Neuronal stem cell (in vitro differentiated cells): Measurements from ENCODE around the gene GART.
A peak's percentile ranks its signal among the peaks of the same experiment; 100 is the strongest.
"Not testable (repeated sequence)": the region's sequence is repeated elsewhere in the genome, so short reads cannot be mapped to it uniquely, and the experiment has no call there.

Experiments used
- DNase-seq: peaks from one replicate; pipeline ENCODE4 v3.0.0-alpha.2; 2013; ENCODE audit warnings: low spot score
- H2AFZ ChIP-seq: one replicate; pipeline ENCODE4 v1.6.1; 2013; ENCODE audit warnings: mild to moderate bottlenecking, low read length, inconsistent platforms
- H2AK5ac ChIP-seq: 2 replicates; pipeline ENCODE4 v1.6.1; 2013; ENCODE audit warnings: low read depth, mild to moderate bottlenecking, inconsistent platforms, low read length, moderate library complexity, mixed read lengths
- H2BK120ac ChIP-seq: 2 replicates; pipeline ENCODE4 v1.6.1; 2013; ENCODE audit warnings: low read depth, mild to moderate bottlenecking, inconsistent platforms, low read length, moderate library complexity, mixed read lengths
- H2BK12ac ChIP-seq: one replicate; pipeline ENCODE4 v1.6.1; 2013; ENCODE audit warnings: low read length, inconsistent platforms
- H2BK15ac ChIP-seq: 2 replicates; pipeline ENCODE4 v1.6.1; 2013; ENCODE audit warnings: mild to moderate bottlenecking, low read length, inconsistent platforms, mixed read lengths
- H2BK5ac ChIP-seq: one replicate; pipeline ENCODE4 v1.6.1; 2013; ENCODE audit warnings: inconsistent platforms, mild to moderate bottlenecking, low read length, moderate library complexity
- H3K14ac ChIP-seq: one replicate; pipeline ENCODE4 v1.6.1; 2013; ENCODE audit warnings: low read length, inconsistent platforms
- H3K18ac ChIP-seq: 2 replicates; pipeline ENCODE4 v1.6.1; 2013; ENCODE audit warnings: low read length, inconsistent platforms
- H3K23ac ChIP-seq: 2 replicates; pipeline ENCODE4 v1.6.1; 2013; ENCODE audit warnings: low read depth, mild to moderate bottlenecking, mixed read lengths, low read length, inconsistent platforms; ENCODE audit not compliant: poor library complexity
- H3K27ac ChIP-seq: replicated peaks from 3 replicates; pipeline ENCODE4 v1.5.1; 2013; ENCODE audit warnings: low read length, inconsistent platforms
- H3K27me3 ChIP-seq, 3 experiments: 2 replicates each; pipeline ENCODE4 v1.6.1; 2013; ENCODE audit warnings: low read length in 3 of 3, mild to moderate bottlenecking in 2 of 3, inconsistent platforms in 1 of 3, low read depth in 1 of 3, mixed read lengths in 1 of 3, moderate library complexity in 1 of 3; ENCODE audit not compliant: control insufficient read depth in 3 of 3, insufficient read depth in 3 of 3
- H3K36me3 ChIP-seq, 2 donors: replicated peaks in 1 of 2; 2 replicates each; pipeline ENCODE4 v1.6.1; 2013; ENCODE audit warnings: low read length in 2 of 2; ENCODE audit not compliant: control insufficient read depth in 2 of 2, insufficient read depth in 2 of 2
- H3K4ac ChIP-seq: 2 replicates; pipeline ENCODE4 v1.6.1; 2013; ENCODE audit warnings: inconsistent platforms, mild to moderate bottlenecking, low read length, moderate library complexity
- H3K4me1 ChIP-seq, 2 donors: 1 replicate in 1 of 2; 2 replicates in 1 of 2; pipeline ENCODE4 v1.6.1; 2013; ENCODE audit warnings: low read length in 2 of 2, low read depth in 1 of 2; ENCODE audit not compliant: control insufficient read depth in 2 of 2, insufficient read depth in 1 of 2
- H3K4me2 ChIP-seq: one replicate; pipeline ENCODE4 v1.6.1; 2013; ENCODE audit warnings: mild to moderate bottlenecking, low read length, inconsistent platforms; ENCODE audit not compliant: insufficient read depth, poor library complexity, severe bottlenecking
- H3K4me3 ChIP-seq, 2 donors: 2 replicates each; pipeline ENCODE4 v1.5.1; 2013; ENCODE audit warnings: low read length in 2 of 2, mild to moderate bottlenecking in 2 of 2, inconsistent platforms in 1 of 2, moderate library complexity in 1 of 2
- H3K79me1 ChIP-seq: one replicate; pipeline ENCODE4 v1.6.1; 2013; ENCODE audit warnings: low read depth, mild to moderate bottlenecking, inconsistent platforms, low read length, moderate library complexity
- H3K9ac ChIP-seq: one replicate; pipeline ENCODE4 v1.6.1; 2013; ENCODE audit warnings: mild to moderate bottlenecking, low read depth, low read length, inconsistent platforms; ENCODE audit not compliant: poor library complexity
- H3K9me3 ChIP-seq, 2 donors: replicated peaks in 1 of 2; 2 replicates each; pipeline versions ENCODE3 to v1.6.1; 2013; ENCODE audit warnings: low read length in 2 of 2, mild to moderate bottlenecking in 2 of 2, inconsistent platforms in 1 of 2, low read depth in 1 of 2, mixed read lengths in 1 of 2, moderate library complexity in 1 of 2; ENCODE audit not compliant: control insufficient read depth in 2 of 2, insufficient read depth in 1 of 2
- H4K8ac ChIP-seq: one replicate; pipeline ENCODE4 v1.6.1; 2013; ENCODE audit warnings: low read depth, mild to moderate bottlenecking, inconsistent platforms, low read length, moderate library complexity
- H4K91ac ChIP-seq: one replicate; pipeline ENCODE4 v1.6.1; 2013; ENCODE audit warnings: low read length, low read depth, mild to moderate bottlenecking, inconsistent platforms; ENCODE audit not compliant: poor library complexity
- WGBS, 2 donors: extraction: QIAGEN DNeasy Blood & Tissue Kit; methylation state at CpG; one replicate each; pipeline ENCODE4 v1.1.7; 2013; ENCODE audit warnings: missing lambda C conversion rate in 2 of 2, mixed read lengths in 1 of 2; ENCODE audit not compliant: insufficient read length in 2 of 2, insufficient replicate concordance in 1 of 2; ENCODE audit errors: extremely low coverage in 2 of 2; 5-methylcytosine and 5-hydroxymethylcytosine counted together

Gene GART

GRCh38 chr21:33576741-33577141, 34.8 kb upstream of the GART start:
- H2BK120ac ChIP-seq, H3K4me1 ChIP-seq, H4K8ac ChIP-seq, H3K27me3 ChIP-seq, H3K9ac ChIP-seq, H2BK15ac ChIP-seq, H3K4ac ChIP-seq, H3K14ac ChIP-seq, H3K4me3 ChIP-seq, DNase-seq, H3K23ac ChIP-seq, H2AK5ac ChIP-seq, H3K18ac ChIP-seq, H2AFZ ChIP-seq, H3K4me2 ChIP-seq, H3K79me1 ChIP-seq, H2BK5ac ChIP-seq, H4K91ac ChIP-seq, H2BK12ac ChIP-seq, H3K9me3 ChIP-seq: not testable (repeated sequence)
- peak overlapping the region; percentile 20 for H3K27ac ChIP-seq
- peaks cover 24 to 99% of the 10 kb centered on the region in 2 donors for H3K36me3 ChIP-seq
- WGBS, 2 donors: no CpG with 5 or more reads among the region's 2 CpGs

- H4K91ac ChIP-seq: no peak overlapping the region
- H2AK5ac ChIP-seq: no peak overlapping the region
- H4K8ac ChIP-seq: no peak overlapping the region
- H3K27ac ChIP-seq: no peak overlapping the region
- H2BK5ac ChIP-seq: no peak overlapping the region
- H3K14ac ChIP-seq: no peak overlapping the region
- no peak overlapping the region for H2BK15ac ChIP-seq
- H3K27me3 ChIP-seq: no peaks in the 10 kb centered on the region
- peaks cover 27 to 100% of the 10 kb centered on the region in 2 donors for H3K36me3 ChIP-seq
- H2AFZ ChIP-seq: no peak overlapping the region
- H3K79me1 ChIP-seq: peaks cover 3% of the 10 kb centered on the region
- no peaks in the 10 kb centered on the region for H3K4me1 ChIP-seq
- DNase-seq: no peak
- H2BK12ac ChIP-seq: no peak overlapping the region
- H3K18ac ChIP-seq: no peak overlapping the region
- no peaks in the 10 kb centered on the region for H3K9me3 ChIP-seq
- no peak overlapping the region for H3K4ac ChIP-seq
- no peak overlapping the region for H3K4me3 ChIP-seq
- no peak overlapping the region for H3K9ac ChIP-seq
- H3K4me2 ChIP-seq: no peak overlapping the region
- no peak overlapping the region for H2BK120ac ChIP-seq
- WGBS, 2 donors: no CpG with 5 or more reads among the region's 3 CpGs
- H3K23ac ChIP-seq: no peak overlapping the region
Observed at GRCh38 chr21:33572350-33572749, 30.4 kb upstream of the GART start.

DNA sequence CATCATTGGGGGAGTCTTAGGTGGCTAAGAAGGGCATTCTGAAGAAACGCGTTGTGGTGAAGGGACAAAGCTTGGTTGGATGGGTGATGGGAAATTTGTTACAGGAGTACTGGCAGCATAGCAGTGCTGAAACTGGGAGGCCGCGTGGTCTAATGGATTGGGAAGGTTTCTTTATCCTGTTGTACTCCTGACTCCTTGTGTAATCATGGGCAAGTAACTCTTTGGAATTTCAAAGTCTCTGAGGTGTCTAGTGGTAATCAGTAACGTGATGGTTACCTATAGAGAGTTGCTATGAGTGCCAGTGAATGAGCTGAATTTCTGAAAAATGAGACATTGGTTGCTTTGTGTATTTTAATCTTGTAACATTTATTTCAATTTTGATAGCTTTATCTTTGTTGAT, 28.1 kb upstream of the GART start:
- no peak overlapping the region for H2BK5ac ChIP-seq
- H2BK12ac ChIP-seq: no peak overlapping the region
- no peaks in the 10 kb centered on the region for H3K27me3 ChIP-seq
- H3K14ac ChIP-seq: no peak overlapping the region
- H2BK15ac ChIP-seq: no peak overlapping the region
- no peak overlapping the region for H3K23ac ChIP-seq
- no peak overlapping the region for H4K91ac ChIP-seq
- H3K79me1 ChIP-seq: peaks cover 3% of the 10 kb centered on the region
- H3K4me1 ChIP-seq: no peaks in the 10 kb centered on the region
- H2AK5ac ChIP-seq: no peak overlapping the region
- H3K4me2 ChIP-seq: no peak overlapping the region
- H3K36me3 ChIP-seq: peaks cover 21 to 100% of the 10 kb centered on the region in 2 donors
- H3K18ac ChIP-seq: no peak overlapping the region
- no peak overlapping the region for H3K27ac ChIP-seq
- H4K8ac ChIP-seq: no peak overlapping the region
- no peak overlapping the region for H2AFZ ChIP-seq
- no CpG with 5 or more reads among the region's 5 CpGs for WGBS, 2 donors
- H2BK120ac ChIP-seq: no peak overlapping the region
- H3K9me3 ChIP-seq: no peaks in the 10 kb centered on the region
- H3K4me3 ChIP-seq: no peak overlapping the region
- no peak for DNase-seq
- H3K4ac ChIP-seq: no peak overlapping the region
- H3K9ac ChIP-seq: no peak overlapping the region

DNA sequence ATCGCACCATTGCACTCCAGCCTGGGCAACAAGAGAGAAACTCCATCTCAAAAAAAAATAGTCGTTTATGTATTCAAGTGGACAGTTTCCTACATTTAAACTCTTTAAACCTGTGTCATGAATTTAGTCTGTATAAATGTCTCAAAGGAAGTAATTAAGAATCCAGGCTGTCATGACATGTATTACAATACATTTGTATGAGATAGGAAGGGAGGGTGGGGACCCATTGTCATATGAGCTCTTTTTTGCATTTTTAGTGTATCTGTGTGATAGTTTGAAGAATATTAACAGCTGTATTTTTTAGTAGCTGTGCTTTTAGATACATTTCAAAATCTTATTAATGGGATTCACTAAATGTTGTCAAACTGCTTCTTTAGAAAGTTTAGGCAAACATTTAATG, 26.5 kb upstream of the GART start:
- H3K18ac ChIP-seq: no peak overlapping the region
- peaks cover 15 to 100% of the 10 kb centered on the region in 2 donors for H3K36me3 ChIP-seq
- DNase-seq: no peak
- H3K4me3 ChIP-seq: no peak overlapping the region
- H3K23ac ChIP-seq: no peak overlapping the region
- no CpG with 5 or more reads among the region's 2 CpGs for WGBS, 2 donors
- H3K27ac ChIP-seq: no peak overlapping the region
- H3K79me1 ChIP-seq: peaks cover 3% of the 10 kb centered on the region
- H3K4me1 ChIP-seq: no peaks in the 10 kb centered on the region
- H3K27me3 ChIP-seq: no peaks in the 10 kb centered on the region
- H2BK15ac ChIP-seq: no peak overlapping the region
- no peak overlapping the region for H2BK120ac ChIP-seq
- no peak overlapping the region for H3K9ac ChIP-seq
- no peak overlapping the region for H3K14ac ChIP-seq
- H3K4me2 ChIP-seq: no peak overlapping the region
- no peak overlapping the region for H4K91ac ChIP-seq
- no peak overlapping the region for H4K8ac ChIP-seq
- H2AFZ ChIP-seq: no peak overlapping the region
- no peak overlapping the region for H2BK12ac ChIP-seq
- H2AK5ac ChIP-seq: no peak overlapping the region
- H3K4ac ChIP-seq: no peak overlapping the region
- no peak overlapping the region for H2BK5ac ChIP-seq
- H3K9me3 ChIP-seq: no peaks in the 10 kb centered on the region
